DND-41 (cell line): ENCODE data around the gene EXOC3L1.

ENCODE experiments used
- EZH2 ChIP-seq: IDR thresholded peaks from 3 replicates; pipeline ENCODE4 v1.6.1; 2012; ENCODE audit warnings: borderline replicate concordance, low read depth, mild to moderate bottlenecking, moderate library complexity, low read length, inconsistent platforms; ENCODE audit not compliant: severe bottlenecking
- TF ChIP-seq, protein P1 (sequence below): IDR thresholded peaks from 2 replicates; pipeline ENCODE4 v1.5.1; 2012; ENCODE audit warnings: borderline replicate concordance, low read length, moderate library complexity, mild to moderate bottlenecking; ENCODE audit not compliant: poor library complexity, severe bottlenecking; ENCODE audit errors: extremely low read depth

GRCh38 chr16:67162506-67163163 lies 27.3 kb downstream of the EXOC3L1 start:
- TF ChIP-seq, protein P1, sequence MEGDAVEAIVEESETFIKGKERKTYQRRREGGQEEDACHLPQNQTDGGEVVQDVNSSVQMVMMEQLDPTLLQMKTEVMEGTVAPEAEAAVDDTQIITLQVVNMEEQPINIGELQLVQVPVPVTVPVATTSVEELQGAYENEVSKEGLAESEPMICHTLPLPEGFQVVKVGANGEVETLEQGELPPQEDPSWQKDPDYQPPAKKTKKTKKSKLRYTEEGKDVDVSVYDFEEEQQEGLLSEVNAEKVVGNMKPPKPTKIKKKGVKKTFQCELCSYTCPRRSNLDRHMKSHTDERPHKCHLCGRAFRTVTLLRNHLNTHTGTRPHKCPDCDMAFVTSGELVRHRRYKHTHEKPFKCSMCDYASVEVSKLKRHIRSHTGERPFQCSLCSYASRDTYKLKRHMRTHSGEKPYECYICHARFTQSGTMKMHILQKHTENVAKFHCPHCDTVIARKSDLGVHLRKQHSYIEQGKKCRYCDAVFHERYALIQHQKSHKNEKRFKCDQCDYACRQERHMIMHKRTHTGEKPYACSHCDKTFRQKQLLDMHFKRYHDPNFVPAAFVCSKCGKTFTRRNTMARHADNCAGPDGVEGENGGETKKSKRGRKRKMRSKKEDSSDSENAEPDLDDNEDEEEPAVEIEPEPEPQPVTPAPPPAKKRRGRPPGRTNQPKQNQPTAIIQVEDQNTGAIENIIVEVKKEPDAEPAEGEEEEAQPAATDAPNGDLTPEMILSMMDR = no peak
- no peak for TF ChIP-seq EZH2
